Lung (tissue), 12 donors: ENCODE data around the gene PTPN7. TPM values are rescaled to one million over a fixed set of nuclear protein-coding genes. Genes with fewer than 3 reads are reported as not detected.
A peak's percentile ranks its signal among the peaks of the same experiment; 100 is the strongest.

Experiments used
- ATAC-seq: fragments of 200-7000 bp; cut with Tn5 transposase; one replicate; pipeline ENCODE4 v1.9.1; 2020; ENCODE audit warnings: moderate number of reproducible peaks; ENCODE audit not compliant: insufficient read depth, low FRiP score
- DNase-seq, 3 donors: peaks; one replicate each; pipeline ENCODE4 v3.0.0-alpha.2; 2013 to 2017
- H3K27ac ChIP-seq, 2 donors: one replicate each; pipeline ENCODE4 v1.5.1; 2013; ENCODE audit warnings: mild to moderate bottlenecking in 2 of 2, moderate library complexity in 2 of 2, control low read depth in 1 of 2, inconsistent platforms in 1 of 2, low read depth in 1 of 2, low read length in 1 of 2
- H3K27me3 ChIP-seq, 3 donors: one replicate each; pipeline ENCODE4 v1.5.1; 2013; ENCODE audit warnings: low read length in 2 of 3; ENCODE audit not compliant: control insufficient read depth in 3 of 3, insufficient read depth in 3 of 3
- H3K36me3 ChIP-seq, 4 donors: one replicate each; pipeline ENCODE4 v1.5.1; 2013; ENCODE audit warnings: low read length in 4 of 4, mild to moderate bottlenecking in 1 of 4, moderate library complexity in 1 of 4; ENCODE audit not compliant: control insufficient read depth in 4 of 4, insufficient read depth in 4 of 4
- H3K4me1 ChIP-seq, 5 donors: one replicate each; pipeline ENCODE4 v1.5.1; 2013; ENCODE audit warnings: low read length in 5 of 5, mild to moderate bottlenecking in 2 of 5, moderate library complexity in 1 of 5; ENCODE audit not compliant: control insufficient read depth in 5 of 5, insufficient read depth in 5 of 5
- H3K4me3 ChIP-seq: one replicate; pipeline ENCODE4 v1.5.1; 2013; ENCODE audit warnings: mild to moderate bottlenecking, control low read depth, moderate library complexity
- H3K9ac ChIP-seq, 2 donors: one replicate each; pipeline ENCODE4 v1.5.1; 2013; ENCODE audit warnings: low read length in 2 of 2, control low read depth in 1 of 2; ENCODE audit not compliant: insufficient read depth in 1 of 2
- H3K9me3 ChIP-seq, 4 donors: one replicate each; pipeline ENCODE4 v1.5.1; 2013; ENCODE audit warnings: low read length in 3 of 4, mild to moderate bottlenecking in 1 of 4, moderate library complexity in 1 of 4; ENCODE audit not compliant: control insufficient read depth in 4 of 4, insufficient read depth in 3 of 4
- CTCF ChIP-seq: IDR thresholded peaks from 2 replicates; pipeline ENCODE4 v1.5.1; 2012; ENCODE audit warnings: mild to moderate bottlenecking; ENCODE audit errors: control extremely low read depth, extremely low read depth
- WGBS, 2 donors: extraction: QIAGEN DNeasy Blood & Tissue Kit; methylation state at CpG; one replicate each; pipeline ENCODE4 v1.1.7; 2013; 5-methylcytosine and 5-hydroxymethylcytosine counted together
- polyA plus RNA-seq, 2 donors: library from polyadenylated mRNA; stranded (reverse); fragments of 200-250 nt; gene quantifications; one replicate each; pipeline ENCODE4 v1.2.1, GENCODE V29; 2013
- total RNA-seq, 2 donors: library from RNA; depleted of rRNA in 1 of 2; stranded (reverse); fragments of >200 nt in 1 of 2; gene quantifications; one replicate each; pipeline ENCODE4 v1.2.1, GENCODE V29; 2014 to 2021
- donor health status: control.
- donor health status: control.
- donor health status: Bipolar disorder and iron deficiency.
- donor health status: healthy.
- donor health status: DM: yes; HTN: yes; CAD: no.

The PTPN7 gene
- total and polyA plus RNA-seq, 4 donors: 2.9 to 14.0 (median 5.7) TPM

- 58 to 81% methylated on average over 19 of the region's 19 CpGs for WGBS, 2 donors
- DNase-seq (no peak), ATAC-seq (no peak)
Observed at GRCh38 chr1:202122639-202123335, 37.6 kb downstream of the PTPN7 start, which contains the start of gene GPR37L1. TSS of gene GPR37L1 (plus strand) at chr1:202122917. CDS start at chr1:202122964, 47 bp downstream.

GRCh38 chr1:202121006-202121405, 39.4 kb downstream of the PTPN7 start:
- no peak overlapping the region for H3K27ac ChIP-seq
- no peaks in the 10 kb centered on the region for H3K36me3 ChIP-seq
- no peak for DNase-seq
- TF ChIP-seq CTCF: no peak
- H3K9me3 ChIP-seq: no peaks in the 10 kb centered on the region
- 84 to 87% methylated on average over 7 of the region's 7 CpGs for WGBS, 2 donors
- no peak overlapping the region for H3K4me3 ChIP-seq
- no peak for ATAC-seq
- no peaks in the 10 kb centered on the region for H3K27me3 ChIP-seq
- no peak overlapping the region for H3K9ac ChIP-seq
- H3K4me1 ChIP-seq: no peaks in the 10 kb centered on the region

More at GRCh38 chr1:202122639-202123335, 37.6 kb downstream of the PTPN7 start, which contains the start of gene GPR37L1:
- Histone ChIP-seq H3K4me3 (no peak within 1 kb of the TSS), H3K27me3 (no peaks in the 10 kb centered on the region), H3K9ac (no peak within 1 kb of the TSS), H3K27ac (no peak within 1 kb of the TSS), H3K9me3 (no peaks in the 10 kb centered on the region), H3K4me1 (no peaks in the 10 kb centered on the region), H3K36me3 (no peaks in the 10 kb centered on the region)
- peak; percentile 22 for TF ChIP-seq CTCF

GRCh38 chr1:202117898-202118371, 42.5 kb downstream of the PTPN7 start:
- H3K27ac ChIP-seq: no peak overlapping the region
- H3K4me3 ChIP-seq: no peak overlapping the region
- H3K9me3 ChIP-seq: no peaks in the 10 kb centered on the region
- TF ChIP-seq CTCF: no peak
- ATAC-seq: no peak
- H3K9ac ChIP-seq: no peak overlapping the region
- H3K4me1 ChIP-seq: no peaks in the 10 kb centered on the region
- no peak for DNase-seq
- no peaks in the 10 kb centered on the region for H3K27me3 ChIP-seq
- 79 to 90% methylated on average over 10 of the region's 10 CpGs for WGBS, 2 donors
- H3K36me3 ChIP-seq: no peaks in the 10 kb centered on the region
